H54 (cell line): ENCODE measurements around the gene GABRB1.

Experiments used
- DNase-seq: peaks from one replicate; pipeline ENCODE4 v3.0.0; 2011; ENCODE audit warnings: low spot score, mixed read lengths; ENCODE audit not compliant: insufficient read length
- FAIRE-seq: peaks from 3 replicates; lab custom pipeline; 2011; peaks lifted over from hg19 to GRCh38; lab: Jason Lieb, UNC
- POLR2A ChIP-seq: IDR thresholded peaks from 2 replicates; pipeline ENCODE4 v1.6.1; 2011; ENCODE audit warnings: low read depth, mild to moderate bottlenecking, low read length

The GABRB1 gene

DNA sequence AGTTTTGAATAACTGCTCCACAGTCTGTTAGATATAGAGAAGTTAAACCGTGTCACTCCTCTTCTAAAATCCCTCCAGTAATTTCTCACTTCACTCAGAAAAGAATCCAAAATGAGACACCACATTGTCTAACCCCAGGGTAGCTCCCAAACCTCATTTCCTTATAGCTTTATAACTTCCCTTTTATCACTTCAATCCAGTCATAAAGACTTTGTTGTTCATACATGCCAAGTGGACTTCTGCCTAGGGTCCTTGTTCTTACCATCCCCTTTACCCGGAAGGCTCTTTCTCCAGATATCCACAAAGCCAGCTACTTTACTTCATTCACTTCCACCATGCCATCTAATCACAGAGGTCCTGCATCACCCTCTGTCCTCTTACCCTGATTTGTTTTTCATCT, 156.2 kb downstream of the GABRB1 start:
- no peak for DNase-seq
- no peak for FAIRE-seq

DNA sequence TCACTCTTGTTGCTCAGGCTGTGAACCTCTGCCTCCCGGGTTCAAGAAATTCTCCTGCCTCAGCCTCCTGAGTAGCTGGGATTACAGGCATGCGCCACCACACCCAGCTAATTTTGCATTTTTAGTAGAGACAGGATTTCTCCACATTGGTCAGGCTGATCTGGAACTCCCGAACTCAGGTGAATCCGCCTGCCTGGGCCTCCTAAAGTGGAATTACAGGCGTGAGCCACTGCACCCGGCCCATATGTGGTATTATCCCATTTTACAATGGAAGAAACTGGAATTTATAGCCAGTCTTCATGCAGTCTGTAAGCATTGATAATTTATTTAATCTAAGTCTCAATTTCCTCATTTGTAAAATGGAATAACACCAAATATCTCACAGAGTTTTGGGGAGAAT, 161.8 kb downstream of the GABRB1 start:
- TF ChIP-seq POLR2A: no peak
- DNase-seq: no peak
- FAIRE-seq: no peak

More for the DNA sequence above, 156.2 kb downstream of the GABRB1 start:
- TF ChIP-seq POLR2A: no peak

DNA sequence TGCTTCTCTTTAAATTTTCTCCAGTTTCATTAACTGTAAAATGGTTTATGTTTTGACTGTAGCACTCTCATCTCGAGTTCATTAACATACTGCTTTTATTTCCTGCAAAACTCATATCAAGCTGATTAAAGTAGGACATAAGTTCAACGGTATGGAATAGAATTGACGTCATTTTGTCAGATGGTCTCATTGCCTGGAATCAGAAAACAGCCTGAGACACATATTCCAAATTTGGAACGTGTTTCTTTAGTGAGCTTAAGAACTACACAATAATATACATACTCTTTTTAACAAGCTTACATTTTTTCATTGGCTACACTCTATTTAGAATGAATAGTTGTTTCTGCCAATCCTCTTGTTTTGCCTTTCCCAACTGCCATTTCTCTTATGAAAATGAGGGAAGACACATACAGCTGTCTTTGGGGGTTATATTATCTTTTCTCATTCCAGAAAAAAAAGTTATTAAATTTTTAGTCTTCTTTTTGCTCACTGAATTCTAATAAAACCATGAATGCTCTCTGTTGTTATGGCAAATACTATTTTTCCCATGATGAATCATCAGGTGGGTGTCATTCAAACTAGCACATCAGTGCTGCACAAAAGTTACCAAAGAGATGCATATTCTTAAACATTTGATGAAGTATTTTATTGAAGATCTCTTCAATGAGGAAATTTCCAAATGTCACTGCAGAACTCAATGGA, 162.8 kb downstream of the GABRB1 start:
- no peak for TF ChIP-seq POLR2A
- no peak for FAIRE-seq
- no peak for DNase-seq

DNA sequence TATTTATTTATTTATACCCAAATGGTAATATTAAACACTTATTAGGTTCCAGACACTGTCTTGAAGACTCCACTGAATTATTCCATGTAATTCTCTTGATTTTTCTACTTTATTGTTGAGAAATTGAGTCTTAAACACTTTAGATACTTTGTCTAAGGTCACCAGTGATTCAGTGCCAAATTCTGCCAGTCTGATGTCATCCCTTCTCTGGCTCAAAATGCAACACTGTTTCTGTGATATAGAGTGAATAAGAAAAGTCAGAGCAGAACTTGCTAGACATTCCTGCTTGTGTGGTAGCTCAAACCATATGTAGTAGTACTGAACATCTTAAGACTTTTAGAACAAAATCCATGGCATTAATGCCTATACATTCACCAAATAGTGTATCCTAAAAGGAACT, 164.3 kb downstream of the GABRB1 start:
- no peak for TF ChIP-seq POLR2A
- no peak for DNase-seq
- no peak for FAIRE-seq

DNA sequence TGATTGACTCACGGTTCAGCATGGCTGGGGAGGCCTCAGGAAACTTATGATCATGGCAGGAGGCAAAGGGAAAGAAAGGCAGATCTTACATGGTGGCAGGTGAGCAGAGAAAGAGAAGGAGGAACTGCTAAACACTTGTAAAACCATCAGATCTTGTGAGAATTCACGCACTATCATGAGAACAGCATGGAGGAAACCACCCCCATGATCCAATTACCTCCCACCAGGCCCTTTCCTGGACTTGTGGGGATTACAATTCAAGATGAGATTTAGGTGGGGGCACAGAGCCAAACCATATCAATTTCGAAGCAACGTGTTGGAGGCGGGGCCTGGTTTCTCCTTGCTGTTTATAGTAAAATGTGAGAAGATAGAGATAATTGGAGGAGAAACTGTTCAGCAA, 167.4 kb downstream of the GABRB1 start:
- FAIRE-seq (no peak), DNase-seq (no peak)
- TF ChIP-seq POLR2A: no peak

DNA sequence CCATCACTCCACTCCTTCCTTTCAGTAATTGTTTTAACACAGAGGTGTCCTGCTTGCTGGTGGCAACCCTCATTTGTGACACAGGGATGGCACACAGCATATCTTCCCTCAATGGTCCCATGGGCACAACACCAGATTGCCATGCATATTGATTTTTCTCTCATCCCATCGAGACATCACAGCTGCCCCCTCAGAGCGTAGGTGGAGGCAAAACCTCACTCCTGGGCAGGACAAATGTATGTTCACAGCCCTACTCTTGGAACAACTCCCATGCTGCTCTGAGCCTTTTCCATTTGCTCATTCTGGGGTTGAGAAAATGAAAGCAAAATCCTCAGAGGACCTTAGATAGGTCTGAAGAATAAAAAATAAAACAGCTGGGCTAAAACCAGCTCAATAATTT, 172.2 kb downstream of the GABRB1 start:
- no peak for TF ChIP-seq POLR2A
- DNase-seq: no peak
- no peak for FAIRE-seq

DNA sequence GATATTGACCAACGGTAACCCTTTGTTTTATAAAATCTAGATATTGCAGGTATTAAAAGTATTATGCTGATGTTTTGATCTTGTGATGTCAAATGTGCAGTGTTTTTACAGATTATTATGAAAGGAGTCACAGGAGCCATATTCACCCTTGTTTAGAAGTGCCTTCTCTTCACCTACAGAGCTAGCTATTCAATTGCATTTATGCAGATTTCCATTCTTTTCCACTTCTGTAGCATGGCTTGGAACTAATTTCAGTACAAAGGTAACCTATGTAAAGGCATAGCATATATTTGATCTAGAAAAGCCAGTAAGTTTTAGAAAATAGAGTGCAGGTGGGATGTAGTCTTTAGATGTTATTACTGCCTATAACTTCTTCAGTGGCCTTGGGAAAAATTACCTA, 176.2 kb downstream of the GABRB1 start:
- TF ChIP-seq POLR2A: no peak
- no peak for FAIRE-seq
- no peak for DNase-seq

DNA sequence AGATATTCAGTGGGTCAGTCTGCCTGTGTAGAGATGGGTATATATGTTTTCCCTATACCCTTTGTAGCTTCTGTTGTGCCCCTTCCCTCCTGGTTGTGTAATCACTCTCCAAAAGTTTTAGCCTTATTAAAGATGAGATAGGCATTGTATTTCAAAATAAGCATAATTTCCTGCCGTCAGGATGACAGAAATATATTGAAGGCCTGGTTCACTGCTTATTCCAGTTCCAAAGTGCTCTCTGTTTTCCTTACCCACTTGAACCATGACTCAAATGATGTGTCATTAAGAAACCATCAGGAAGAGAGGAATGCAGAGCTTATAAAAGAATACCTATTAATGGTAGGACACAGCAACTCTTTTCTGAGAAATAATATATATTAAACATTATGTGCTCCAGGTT, 178.5 kb downstream of the GABRB1 start:
- TF ChIP-seq POLR2A: no peak
- peak; percentile 64 for FAIRE-seq
- no peak for DNase-seq

DNA sequence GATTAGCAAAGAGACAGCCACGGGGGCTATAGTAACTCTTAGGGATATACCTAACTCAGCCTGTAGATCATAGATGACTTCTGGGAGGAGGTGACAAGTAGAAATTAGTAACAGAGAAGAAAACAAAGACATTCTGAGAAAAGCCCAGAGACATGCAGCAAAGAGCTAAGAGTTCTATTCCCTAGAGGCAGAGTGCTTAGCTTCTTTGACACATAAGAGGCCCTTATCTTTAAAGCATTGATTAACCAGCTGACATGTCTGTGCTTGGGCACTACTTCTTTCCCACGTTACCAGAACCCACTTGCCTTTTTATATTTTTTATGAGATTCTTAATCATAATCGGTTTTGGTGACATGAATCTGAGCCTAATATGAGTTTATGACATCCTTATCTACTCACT, 179.5 kb downstream of the GABRB1 start:
- FAIRE-seq: no peak
- TF ChIP-seq POLR2A: no peak

DNA sequence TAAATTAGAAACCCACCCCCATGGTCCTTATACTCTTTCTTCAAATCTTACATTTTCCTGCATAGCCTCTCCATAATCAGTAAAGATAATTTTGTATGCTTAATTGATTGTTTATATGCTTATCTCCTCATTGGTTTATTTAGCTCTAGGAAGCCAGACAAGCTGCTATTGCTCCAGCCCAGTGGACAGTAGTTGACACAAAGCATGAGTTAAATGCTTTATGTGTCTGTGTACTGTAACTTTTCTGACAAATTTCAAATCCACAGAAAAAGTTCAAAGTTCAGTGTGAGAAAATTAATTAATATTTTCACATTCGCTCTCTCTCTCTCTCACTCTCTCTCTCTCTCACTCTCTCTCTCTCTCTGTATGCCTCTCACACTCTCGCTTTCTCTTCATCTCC, 181.7 kb downstream of the GABRB1 start:
- FAIRE-seq: no peak
- DNase-seq: no peak
- no peak for TF ChIP-seq POLR2A

More for the DNA sequence above, 179.5 kb downstream of the GABRB1 start:
- no peak for DNase-seq

DNA sequence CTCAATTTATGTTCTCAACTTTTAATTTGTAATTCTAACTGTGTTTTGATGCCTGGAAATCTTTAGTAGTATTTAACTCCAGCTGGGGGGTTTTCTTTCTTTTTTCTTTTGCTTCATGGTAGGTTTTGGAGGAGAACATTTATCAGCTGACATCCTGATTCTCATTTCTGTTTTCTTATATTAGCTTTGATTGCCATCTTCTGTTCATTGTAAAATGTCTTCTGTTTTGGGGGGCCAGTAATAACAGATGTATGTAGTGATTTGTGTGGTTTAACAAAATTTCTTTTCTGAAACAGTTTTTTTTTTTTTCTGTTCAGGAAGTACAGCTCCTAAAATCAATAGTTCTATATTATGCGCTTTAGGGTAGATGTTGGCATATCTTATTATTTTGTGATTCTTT, 182.2 kb downstream of the GABRB1 start:
- FAIRE-seq: no peak
- TF ChIP-seq POLR2A: no peak
- no peak for DNase-seq

DNA sequence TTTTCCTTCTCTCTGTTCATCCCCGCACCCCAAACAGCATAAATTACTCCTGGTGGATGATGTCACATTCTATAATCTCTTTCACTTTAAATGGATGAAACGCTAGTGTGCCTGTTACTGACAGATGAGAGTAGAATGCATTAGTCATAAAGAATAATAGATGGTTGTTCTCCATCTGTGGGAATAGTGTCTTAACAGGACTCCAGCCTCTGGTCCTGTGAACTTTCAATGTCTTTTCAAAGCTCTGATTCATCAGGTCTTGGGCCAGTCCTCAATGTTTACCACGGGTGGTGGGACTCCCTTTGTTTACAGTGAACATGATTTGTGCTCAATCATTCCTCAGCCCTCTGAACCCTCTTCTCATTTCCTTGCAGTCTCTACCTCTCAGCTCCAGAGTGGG, 182.6 kb downstream of the GABRB1 start:
- DNase-seq (no peak), FAIRE-seq (peak; percentile 97)
- TF ChIP-seq POLR2A: no peak

DNA sequence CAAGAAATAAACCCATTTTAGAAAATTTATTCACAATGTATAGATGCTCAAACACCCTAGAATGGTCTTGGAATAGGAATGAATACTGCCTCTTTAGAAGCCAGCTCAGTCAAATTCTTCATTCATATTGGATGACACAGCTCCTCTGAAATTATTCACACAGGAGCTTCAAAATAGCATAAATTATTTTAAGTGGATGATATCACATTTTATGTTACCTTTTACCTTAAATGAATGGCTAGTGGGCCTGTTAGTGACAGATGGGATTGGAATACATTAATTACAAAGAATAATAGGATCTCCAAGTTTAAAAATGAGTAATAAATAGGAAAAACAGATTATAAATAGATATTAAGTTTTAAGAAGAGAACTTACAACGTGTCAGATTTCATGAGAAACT, 184.4 kb downstream of the GABRB1 start:
- DNase-seq: no peak
- no peak for FAIRE-seq
- no peak for TF ChIP-seq POLR2A

DNA sequence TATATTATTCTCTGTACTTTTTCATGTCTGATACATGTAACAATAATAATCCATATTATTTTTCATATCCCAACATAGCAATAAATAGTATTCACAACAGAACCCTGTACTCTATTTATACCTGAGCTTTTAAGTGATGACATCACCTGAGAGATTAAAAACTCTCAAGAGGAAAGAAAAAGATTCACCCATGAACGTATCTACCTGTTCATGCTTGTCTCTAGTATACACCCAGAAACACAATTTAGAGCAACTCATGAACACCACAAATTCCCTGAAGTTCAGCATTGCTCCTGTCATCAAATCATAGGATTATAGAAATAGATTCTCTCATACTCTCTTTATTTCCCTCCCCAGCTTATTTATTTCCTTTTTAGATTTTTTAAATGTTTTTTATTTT, 185.9 kb downstream of the GABRB1 start:
- no peak for DNase-seq
- FAIRE-seq: no peak
- no peak for TF ChIP-seq POLR2A

DNA sequence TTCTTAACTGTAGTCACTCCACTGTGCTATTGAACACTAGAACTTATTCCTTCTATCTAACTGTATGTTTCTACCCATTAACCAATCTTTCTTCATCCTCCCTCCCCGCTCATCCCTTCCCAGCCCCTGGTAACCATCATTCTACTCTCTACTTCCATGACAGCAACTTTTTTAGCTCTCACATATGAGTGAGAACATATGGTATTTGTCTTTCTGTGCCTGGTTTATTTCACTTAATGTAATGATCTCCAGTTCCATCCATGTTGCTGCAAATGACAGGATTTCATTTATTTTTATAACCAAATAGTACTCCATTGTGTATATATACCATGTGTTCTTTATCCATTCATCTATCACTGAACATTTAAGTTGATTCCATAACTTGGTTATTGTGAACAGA, 186.5 kb downstream of the GABRB1 start:
- TF ChIP-seq POLR2A: no peak
- FAIRE-seq: no peak
- DNase-seq: no peak
